ENCODE results near the gene ARFIP1. TPM values are rescaled to one million over a fixed set of nuclear protein-coding genes. Genes with fewer than 3 reads are reported as not detected.
"Not testable (repeated sequence)": the region's sequence is repeated elsewhere in the genome, so short reads cannot be mapped to it uniquely, and the experiment has no call there.

The ARFIP1 gene
- total RNA-seq, 1 experiment from 2014 or later, result 26.7 TPM

DNA sequence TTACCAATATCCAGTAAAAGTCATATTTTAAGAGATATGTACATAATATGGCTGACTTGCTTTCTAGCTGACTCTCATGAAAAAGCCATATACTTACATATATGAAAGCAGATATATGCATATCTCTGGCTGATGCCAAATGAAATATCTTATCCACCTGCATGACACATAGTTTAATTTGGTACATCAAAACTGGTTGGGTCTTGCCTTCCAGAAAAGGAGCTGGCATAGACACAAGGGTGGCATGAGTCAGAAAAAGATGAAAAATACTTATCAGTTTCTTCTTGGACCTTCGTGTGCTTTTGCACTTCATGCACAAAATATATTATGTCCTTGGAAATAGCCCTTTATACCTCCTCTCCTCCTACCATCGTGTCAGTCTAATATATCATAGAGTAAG lies 32.3 kb upstream of the ARFIP1 start:
- BruUV-seq (replicated peaks), result no TSS peak
- Mint-ChIP-seq H3K4me1 (ENCODE audit: insufficient read depth, unreplicated experiment) (peaks cover 5% of the 10 kb centered on the region), H3K36me3 (ENCODE audit: insufficient read depth, unreplicated experiment) (no peaks in the 10 kb centered on the region), H3K27me3 (ENCODE audit: insufficient read depth, unreplicated experiment) (no peaks in the 10 kb centered on the region), H3K4me3 (ENCODE audit: unreplicated experiment) (no peak overlapping the region), H3K27ac (ENCODE audit: low read depth, unreplicated experiment) (no peak overlapping the region), H3K9me3 (ENCODE audit: unreplicated experiment) (no peaks in the 10 kb centered on the region)
- TF ChIP-seq, protein P1, sequence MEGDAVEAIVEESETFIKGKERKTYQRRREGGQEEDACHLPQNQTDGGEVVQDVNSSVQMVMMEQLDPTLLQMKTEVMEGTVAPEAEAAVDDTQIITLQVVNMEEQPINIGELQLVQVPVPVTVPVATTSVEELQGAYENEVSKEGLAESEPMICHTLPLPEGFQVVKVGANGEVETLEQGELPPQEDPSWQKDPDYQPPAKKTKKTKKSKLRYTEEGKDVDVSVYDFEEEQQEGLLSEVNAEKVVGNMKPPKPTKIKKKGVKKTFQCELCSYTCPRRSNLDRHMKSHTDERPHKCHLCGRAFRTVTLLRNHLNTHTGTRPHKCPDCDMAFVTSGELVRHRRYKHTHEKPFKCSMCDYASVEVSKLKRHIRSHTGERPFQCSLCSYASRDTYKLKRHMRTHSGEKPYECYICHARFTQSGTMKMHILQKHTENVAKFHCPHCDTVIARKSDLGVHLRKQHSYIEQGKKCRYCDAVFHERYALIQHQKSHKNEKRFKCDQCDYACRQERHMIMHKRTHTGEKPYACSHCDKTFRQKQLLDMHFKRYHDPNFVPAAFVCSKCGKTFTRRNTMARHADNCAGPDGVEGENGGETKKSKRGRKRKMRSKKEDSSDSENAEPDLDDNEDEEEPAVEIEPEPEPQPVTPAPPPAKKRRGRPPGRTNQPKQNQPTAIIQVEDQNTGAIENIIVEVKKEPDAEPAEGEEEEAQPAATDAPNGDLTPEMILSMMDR (IDR thresholded peaks at IDR 0.05; ENCODE audit: unreplicated experiment), result no peak
- peak; percentile 20 for DNase-seq (ENCODE audit: unreplicated experiment)
- intact Hi-C loops (cut with micrococcal nuclease), result no loop called here
- CTCF ChIA-PET, result interaction anchor here (0.9 kb wide), 2 partner anchors 9 to 246 kb away, joined by 3 read pairs; no protein-coding TSS in a partner anchor
- POLR2A ChIA-PET, result interaction anchor here (0.8 to 1.4 kb wide), 3 partner anchors 9 to 34 kb away, joined by 4 to 5 read pairs (median 5); partner anchors contain the start of genes ARFIP1 and TIGD4

DNA sequence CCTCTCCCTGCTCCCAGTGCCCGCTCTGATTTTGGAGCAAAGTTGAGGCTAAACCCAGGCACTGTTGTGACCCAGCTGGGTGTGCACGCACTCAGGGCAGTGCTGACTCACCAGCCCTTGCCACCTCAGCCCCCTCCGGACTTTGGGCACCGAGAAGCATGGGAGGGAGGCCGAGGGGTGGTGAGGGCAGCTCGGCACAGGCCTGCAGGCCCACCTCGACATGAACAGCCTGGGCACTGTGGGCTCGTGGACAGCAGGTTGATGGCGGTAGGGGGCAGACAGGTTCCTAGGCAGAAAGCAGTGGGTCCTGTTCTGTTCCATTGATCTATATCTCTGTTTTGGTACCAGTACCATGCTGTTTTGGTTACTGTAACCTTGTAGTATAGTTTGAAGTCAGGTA lies 31.1 kb upstream of the ARFIP1 start:
- H3K27me3 Mint-ChIP-seq (ENCODE audit: insufficient read depth, unreplicated experiment), result no peaks in the 10 kb centered on the region

GRCh38 chr4:152763796-152764195 lies 16.0 kb upstream of the ARFIP1 start:
- intact Hi-C loops (cut with micrococcal nuclease), result no loop called here
- H3K27ac Mint-ChIP-seq (ENCODE audit: low read depth, unreplicated experiment), result no peak overlapping the region
- BruUV-seq (replicated peaks), result no TSS peak
- H3K27me3 Mint-ChIP-seq (ENCODE audit: insufficient read depth, unreplicated experiment), result peaks cover 8% of the 10 kb centered on the region
- H3K9me3 Mint-ChIP-seq (ENCODE audit: unreplicated experiment), result no peaks in the 10 kb centered on the region
- H3K4me1 Mint-ChIP-seq (ENCODE audit: insufficient read depth, unreplicated experiment), result no peaks in the 10 kb centered on the region
- no peak for DNase-seq (ENCODE audit: unreplicated experiment)
- H3K36me3 Mint-ChIP-seq (ENCODE audit: insufficient read depth, unreplicated experiment), result no peaks in the 10 kb centered on the region
- H3K4me3 Mint-ChIP-seq (ENCODE audit: unreplicated experiment), result no peak overlapping the region
- ChIA-PET POLR2A (no interaction called here), CTCF (no interaction called here)
- TF ChIP-seq, protein P1 (IDR thresholded peaks at IDR 0.05; ENCODE audit: unreplicated experiment), result no peak

More for the DNA sequence above, 31.1 kb upstream of the ARFIP1 start:
- no peak overlapping the region for H3K4me3 Mint-ChIP-seq (ENCODE audit: unreplicated experiment)
- intact Hi-C loops (cut with micrococcal nuclease), result no loop called here
- TF ChIP-seq, protein P1 (IDR thresholded peaks at IDR 0.05; ENCODE audit: unreplicated experiment), result no peak
- DNase-seq (ENCODE audit: unreplicated experiment), result no peak
- no peaks in the 10 kb centered on the region for H3K9me3 Mint-ChIP-seq (ENCODE audit: unreplicated experiment)
- POLR2A ChIA-PET, result interaction anchor here (1.4 kb wide), 1 partner anchor 8 kb away, joined by 5 read pairs; no protein-coding TSS in a partner anchor
- peaks cover 5% of the 10 kb centered on the region for H3K4me1 Mint-ChIP-seq (ENCODE audit: insufficient read depth, unreplicated experiment)
- H3K27ac Mint-ChIP-seq (ENCODE audit: low read depth, unreplicated experiment), result no peak overlapping the region
- H3K36me3 Mint-ChIP-seq (ENCODE audit: insufficient read depth, unreplicated experiment), result no peaks in the 10 kb centered on the region
- BruUV-seq (replicated peaks), result no TSS peak
- CTCF ChIA-PET, result interaction anchor here (0.9 kb wide), 1 partner anchor 247 kb away, joined by 3 read pairs; no protein-coding TSS in a partner anchor

GRCh38 chr4:152765069-152765737 lies 14.6 kb upstream of the ARFIP1 start:
- H3K4me1 Mint-ChIP-seq (ENCODE audit: insufficient read depth, unreplicated experiment); H3K9me3 Mint-ChIP-seq (ENCODE audit: unreplicated experiment); H3K27ac Mint-ChIP-seq (ENCODE audit: low read depth, unreplicated experiment); H3K27me3 Mint-ChIP-seq (ENCODE audit: insufficient read depth, unreplicated experiment); CTCF ChIA-PET; H3K4me3 Mint-ChIP-seq (ENCODE audit: unreplicated experiment); DNase-seq (ENCODE audit: unreplicated experiment); intact Hi-C loops (cut with micrococcal nuclease); BruUV-seq (replicated peaks); POLR2A ChIA-PET; H3K36me3 Mint-ChIP-seq (ENCODE audit: insufficient read depth, unreplicated experiment): not testable (repeated sequence)
